ENCODE data around the gene FZD4.

The FZD4 gene

DNA sequence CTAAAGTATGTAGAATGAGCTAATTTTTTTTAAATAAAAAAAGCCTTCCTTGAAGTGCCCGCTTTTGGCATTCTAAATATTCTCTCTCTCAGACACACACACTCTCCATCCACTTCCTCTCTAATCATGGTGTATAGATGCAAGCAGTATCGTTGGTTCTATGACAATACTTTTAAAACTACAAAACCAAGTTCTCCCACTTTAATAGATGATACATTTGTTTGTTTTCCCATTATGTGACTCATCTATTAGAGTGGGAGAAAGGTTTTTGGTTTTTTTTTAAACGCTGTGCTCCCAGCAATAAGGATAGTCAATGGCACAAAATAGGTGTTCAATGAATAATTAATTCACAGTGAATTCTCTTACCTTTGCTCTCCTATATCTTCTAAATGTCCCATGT lies 44.6 kb downstream of the FZD4 start:
- Histone ChIP-seq H3K4me1 (ENCODE audit: control insufficient read depth in 2 of 2, insufficient read depth in 1 of 2, low read depth in 1 of 2, low read length in 2 of 2) (no peaks in the 10 kb centered on the region), H3K4me2 (ENCODE audit: insufficient read depth, low read length, poor library complexity, severe bottlenecking) (no peak overlapping the region), H2BK15ac (ENCODE audit: low read length) (no peak overlapping the region), H3K27ac (replicated peaks; ENCODE audit: low read length) (no peak overlapping the region), H3K9ac (ENCODE audit: low read depth, low read length, poor library complexity) (no peak overlapping the region), H3K4ac (ENCODE audit: low read length) (no peak overlapping the region), H2BK12ac (ENCODE audit: low read length) (no peak overlapping the region), H4K91ac (ENCODE audit: low read depth, low read length, poor library complexity) (no peak overlapping the region), H3K23ac (ENCODE audit: low read depth, low read length, poor library complexity) (no peak overlapping the region), H3K79me1 (ENCODE audit: low read depth, low read length) (no peaks in the 10 kb centered on the region), H3K4me3 (ENCODE audit: low read length in 2 of 2) (no peak overlapping the region), H3K27me3 (ENCODE audit: control insufficient read depth in 3 of 3, insufficient read depth in 3 of 3, low read depth in 1 of 3, low read length in 3 of 3) (no peaks in the 10 kb centered on the region), H3K14ac (ENCODE audit: low read length) (no peak overlapping the region), H2BK120ac (ENCODE audit: low read depth, low read length) (no peak overlapping the region), H3K18ac (ENCODE audit: low read length) (no peak overlapping the region), H2AFZ (ENCODE audit: low read length) (no peak overlapping the region), H2BK5ac (ENCODE audit: low read length) (no peak overlapping the region), H2AK5ac (ENCODE audit: low read depth, low read length) (no peak overlapping the region), H4K8ac (ENCODE audit: low read depth, low read length) (no peak overlapping the region), H3K9me3 (replicated peaks in 1 of 2; ENCODE audit: control insufficient read depth in 2 of 2, insufficient read depth in 1 of 2, low read depth in 1 of 2, low read length in 2 of 2) (peaks cover 0 to 13% of the 10 kb centered on the region in 2 donors), H3K36me3 (replicated peaks in 1 of 2; ENCODE audit: control insufficient read depth in 2 of 2, insufficient read depth in 2 of 2, low read length in 2 of 2) (peaks cover 0 to 2% of the 10 kb centered on the region in 2 donors)
- no peak for DNase-seq (ENCODE audit: low spot score)
- WGBS, 2 donors (ENCODE audit: extremely low coverage in 2 of 2, insufficient read length in 2 of 2, insufficient replicate concordance in 1 of 2): no CpG with 5 or more reads among the region's 3 CpGs

DNA sequence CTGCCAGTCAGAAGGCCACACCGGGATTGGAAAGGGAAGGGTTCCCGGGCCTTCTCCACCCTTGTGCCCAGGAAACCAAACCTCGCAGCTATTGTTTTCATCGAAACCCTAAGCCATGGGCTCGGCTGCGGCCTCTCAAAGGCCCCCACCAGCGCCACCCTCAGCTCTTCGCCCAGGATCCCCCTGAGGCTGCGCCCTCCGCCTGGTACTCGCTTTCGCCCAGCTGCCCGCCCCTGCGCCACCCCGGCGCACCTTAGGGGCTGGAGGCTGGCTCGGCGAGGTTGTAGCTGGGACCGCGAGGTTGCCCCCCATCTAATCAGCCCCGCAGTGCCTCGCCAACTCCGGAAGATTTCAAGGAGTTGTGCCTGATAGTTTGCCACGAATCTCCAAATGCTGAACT lies 49.0 kb downstream of the FZD4 start:
- H3K27ac ChIP-seq (replicated peaks; ENCODE audit: low read length): no peak overlapping the region
- H3K23ac ChIP-seq (ENCODE audit: low read depth, low read length, poor library complexity): no peak overlapping the region
- no peak overlapping the region for H3K18ac ChIP-seq (ENCODE audit: low read length)
- H3K4ac ChIP-seq (ENCODE audit: low read length): no peak overlapping the region
- no peak overlapping the region for H2BK5ac ChIP-seq (ENCODE audit: low read length)
- H3K36me3 ChIP-seq (replicated peaks in 1 of 2; ENCODE audit: control insufficient read depth in 2 of 2, insufficient read depth in 2 of 2, low read length in 2 of 2): peaks cover 2 to 3% of the 10 kb centered on the region in 2 donors
- no peak overlapping the region for H2BK15ac ChIP-seq (ENCODE audit: low read length)
- H2AK5ac ChIP-seq (ENCODE audit: low read depth, low read length): no peak overlapping the region
- H2AFZ ChIP-seq (ENCODE audit: low read length): no peak overlapping the region
- H3K79me1 ChIP-seq (ENCODE audit: low read depth, low read length): no peaks in the 10 kb centered on the region
- H3K9ac ChIP-seq (ENCODE audit: low read depth, low read length, poor library complexity): no peak overlapping the region
- no peak overlapping the region for H2BK12ac ChIP-seq (ENCODE audit: low read length)
- H3K4me1 ChIP-seq (ENCODE audit: control insufficient read depth in 2 of 2, insufficient read depth in 1 of 2, low read depth in 1 of 2, low read length in 2 of 2): no peaks in the 10 kb centered on the region
- no peak overlapping the region for H3K4me3 ChIP-seq (ENCODE audit: low read length in 2 of 2)
- H3K9me3 ChIP-seq (replicated peaks in 1 of 2; ENCODE audit: control insufficient read depth in 2 of 2, insufficient read depth in 1 of 2, low read depth in 1 of 2, low read length in 2 of 2): no peaks in the 10 kb centered on the region
- no peaks in the 10 kb centered on the region for H3K27me3 ChIP-seq (ENCODE audit: control insufficient read depth in 3 of 3, insufficient read depth in 3 of 3, low read depth in 1 of 3, low read length in 3 of 3)
- no peak overlapping the region for H2BK120ac ChIP-seq (ENCODE audit: low read depth, low read length)
- WGBS, 2 donors (ENCODE audit: extremely low coverage in 2 of 2, insufficient read length in 2 of 2, insufficient replicate concordance in 1 of 2): no CpG with 5 or more reads among the region's 24 CpGs
- no peak overlapping the region for H4K91ac ChIP-seq (ENCODE audit: low read depth, low read length, poor library complexity)
- H3K14ac ChIP-seq (ENCODE audit: low read length): no peak overlapping the region
- H3K4me2 ChIP-seq (ENCODE audit: insufficient read depth, low read length, poor library complexity, severe bottlenecking): no peak overlapping the region
- no peak for DNase-seq (ENCODE audit: low spot score)
- H4K8ac ChIP-seq (ENCODE audit: low read depth, low read length): no peak overlapping the region

DNA sequence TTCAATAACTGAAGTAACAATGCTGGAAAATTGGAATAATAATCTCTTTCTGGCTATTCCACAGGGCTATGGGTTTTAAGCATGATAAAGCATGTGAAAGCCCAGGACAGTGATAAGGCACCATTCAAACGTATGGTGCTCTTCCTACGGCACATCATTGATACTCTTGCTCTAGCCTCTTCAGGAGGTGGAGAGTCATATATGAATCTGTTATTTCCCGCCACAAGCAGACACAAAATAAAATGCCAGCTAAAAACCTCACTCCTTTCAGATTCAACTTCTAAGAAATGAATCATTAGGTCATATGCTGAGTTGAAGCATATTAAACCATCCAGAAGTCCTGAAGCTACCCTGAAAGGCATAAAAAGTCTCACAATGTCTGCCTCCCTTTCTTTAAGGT lies 49.9 kb downstream of the FZD4 start:
- no peak overlapping the region for H2BK15ac ChIP-seq (ENCODE audit: low read length)
- no peak overlapping the region for H3K4ac ChIP-seq (ENCODE audit: low read length)
- no peak overlapping the region for H2AK5ac ChIP-seq (ENCODE audit: low read depth, low read length)
- no peak overlapping the region for H3K14ac ChIP-seq (ENCODE audit: low read length)
- no peaks in the 10 kb centered on the region for H3K9me3 ChIP-seq (replicated peaks in 1 of 2; ENCODE audit: control insufficient read depth in 2 of 2, insufficient read depth in 1 of 2, low read depth in 1 of 2, low read length in 2 of 2)
- no peaks in the 10 kb centered on the region for H3K4me1 ChIP-seq (ENCODE audit: control insufficient read depth in 2 of 2, insufficient read depth in 1 of 2, low read depth in 1 of 2, low read length in 2 of 2)
- H4K91ac ChIP-seq (ENCODE audit: low read depth, low read length, poor library complexity): no peak overlapping the region
- no peak overlapping the region for H3K4me2 ChIP-seq (ENCODE audit: insufficient read depth, low read length, poor library complexity, severe bottlenecking)
- H3K23ac ChIP-seq (ENCODE audit: low read depth, low read length, poor library complexity): no peak overlapping the region
- no peak for DNase-seq (ENCODE audit: low spot score)
- no peak overlapping the region for H4K8ac ChIP-seq (ENCODE audit: low read depth, low read length)
- no peak overlapping the region for H2BK120ac ChIP-seq (ENCODE audit: low read depth, low read length)
- H2BK12ac ChIP-seq (ENCODE audit: low read length): no peak overlapping the region
- no peak overlapping the region for H2BK5ac ChIP-seq (ENCODE audit: low read length)
- H3K36me3 ChIP-seq (replicated peaks in 1 of 2; ENCODE audit: control insufficient read depth in 2 of 2, insufficient read depth in 2 of 2, low read length in 2 of 2): peaks cover 2 to 3% of the 10 kb centered on the region in 2 donors
- H3K4me3 ChIP-seq (ENCODE audit: low read length in 2 of 2): no peak overlapping the region
- no CpG with 5 or more reads among the region's 3 CpGs for WGBS, 2 donors (ENCODE audit: extremely low coverage in 2 of 2, insufficient read length in 2 of 2, insufficient replicate concordance in 1 of 2)
- no peak overlapping the region for H3K18ac ChIP-seq (ENCODE audit: low read length)
- H3K9ac ChIP-seq (ENCODE audit: low read depth, low read length, poor library complexity): no peak overlapping the region
- no peaks in the 10 kb centered on the region for H3K79me1 ChIP-seq (ENCODE audit: low read depth, low read length)
- no peak overlapping the region for H3K27ac ChIP-seq (replicated peaks; ENCODE audit: low read length)
- no peaks in the 10 kb centered on the region for H3K27me3 ChIP-seq (ENCODE audit: control insufficient read depth in 3 of 3, insufficient read depth in 3 of 3, low read depth in 1 of 3, low read length in 3 of 3)
- H2AFZ ChIP-seq (ENCODE audit: low read length): no peak overlapping the region

DNA sequence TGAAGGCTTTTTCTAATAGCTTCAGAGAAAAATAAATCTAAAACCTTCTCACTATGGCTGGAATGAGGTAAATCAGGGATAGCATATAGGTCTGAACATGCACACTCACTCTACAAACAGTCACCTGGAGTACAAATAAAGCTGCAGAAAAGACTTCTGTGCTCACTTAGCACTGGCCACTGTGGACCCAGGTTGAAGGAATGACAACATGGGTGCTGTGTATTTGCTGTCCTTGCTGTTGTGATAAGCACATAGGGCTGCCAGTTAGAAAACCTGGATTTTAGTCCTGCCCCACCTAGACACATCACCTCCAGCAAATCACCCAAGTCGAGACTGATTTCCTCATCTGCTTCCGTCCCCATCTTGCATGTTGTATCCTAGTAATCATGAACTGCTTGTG lies 51.2 kb downstream of the FZD4 start:
- Histone ChIP-seq H3K14ac (ENCODE audit: low read length) (no peak overlapping the region), H3K79me1 (ENCODE audit: low read depth, low read length) (no peaks in the 10 kb centered on the region), H3K9ac (ENCODE audit: low read depth, low read length, poor library complexity) (no peak overlapping the region), H3K9me3 (replicated peaks in 1 of 2; ENCODE audit: control insufficient read depth in 2 of 2, insufficient read depth in 1 of 2, low read depth in 1 of 2, low read length in 2 of 2) (no peaks in the 10 kb centered on the region), H3K27me3 (ENCODE audit: control insufficient read depth in 3 of 3, insufficient read depth in 3 of 3, low read depth in 1 of 3, low read length in 3 of 3) (no peaks in the 10 kb centered on the region), H3K4me1 (ENCODE audit: control insufficient read depth in 2 of 2, insufficient read depth in 1 of 2, low read depth in 1 of 2, low read length in 2 of 2) (no peaks in the 10 kb centered on the region), H4K8ac (ENCODE audit: low read depth, low read length) (no peak overlapping the region), H4K91ac (ENCODE audit: low read depth, low read length, poor library complexity) (no peak overlapping the region), H3K4me3 (ENCODE audit: low read length in 2 of 2) (peak overlapping the region in 1 of 2 donors; percentile 28), H2BK5ac (ENCODE audit: low read length) (no peak overlapping the region), H3K27ac (replicated peaks; ENCODE audit: low read length) (no peak overlapping the region), H2BK12ac (ENCODE audit: low read length) (no peak overlapping the region), H2AFZ (ENCODE audit: low read length) (no peak overlapping the region), H2BK15ac (ENCODE audit: low read length) (no peak overlapping the region), H3K23ac (ENCODE audit: low read depth, low read length, poor library complexity) (no peak overlapping the region), H3K4me2 (ENCODE audit: insufficient read depth, low read length, poor library complexity, severe bottlenecking) (no peak overlapping the region), H2BK120ac (ENCODE audit: low read depth, low read length) (no peak overlapping the region), H3K4ac (ENCODE audit: low read length) (no peak overlapping the region), H3K36me3 (replicated peaks in 1 of 2; ENCODE audit: control insufficient read depth in 2 of 2, insufficient read depth in 2 of 2, low read length in 2 of 2) (peaks cover 2 to 3% of the 10 kb centered on the region in 2 donors), H3K18ac (ENCODE audit: low read length) (no peak overlapping the region), H2AK5ac (ENCODE audit: low read depth, low read length) (no peak overlapping the region)
- no CpG with 5 or more reads among the region's 2 CpGs for WGBS, 2 donors (ENCODE audit: extremely low coverage in 2 of 2, insufficient read length in 2 of 2, insufficient replicate concordance in 1 of 2)
- no peak for DNase-seq (ENCODE audit: low spot score)
